Forelimb muscle (tissue), 1 donor: ENCODE data around the gene TTC23. TPM values are rescaled to one million over a fixed set of nuclear protein-coding genes. Genes with fewer than 3 reads are reported as not detected.

Experiments
- DNase-seq: peaks from one replicate; pipeline ENCODE4 v3.0.0-alpha.2; 2013; ENCODE audit warnings: low read depth
- polyA plus RNA-seq: library from polyadenylated mRNA; unstranded; fragments of 120-200 nt; gene quantifications from one replicate; pipeline ENCODE4 v1.2.1, GENCODE V29; 2013; ENCODE audit not compliant: insufficient read length

TTC23 gene
- polyA plus RNA-seq, 1 donor: 19.3 TPM

- no peak for DNase-seq
Measured at GRCh38 chr15:99103279-99103678, 146.1 kb downstream of the TTC23 start.

- no peak for DNase-seq
Measured at GRCh38 chr15:99102332-99103235, 146.8 kb downstream of the TTC23 start.

GRCh38 chr15:99101501-99101900 is 147.9 kb downstream of the TTC23 start:
- DNase-seq: no peak

- DNase-seq: no peak
Measured at GRCh38 chr15:99100245-99101173, 148.9 kb downstream of the TTC23 start.

- DNase-seq: no peak
Measured at GRCh38 chr15:99099661-99100060, 149.7 kb downstream of the TTC23 start.

GRCh38 chr15:99098991-99099390 is 150.4 kb downstream of the TTC23 start:
- no peak for DNase-seq

- DNase-seq: no peak
Measured at GRCh38 chr15:99098426-99098825, 151.0 kb downstream of the TTC23 start.

- DNase-seq: no peak
Measured at GRCh38 chr15:99097441-99098410, 151.7 kb downstream of the TTC23 start.

- DNase-seq: no peak
Measured at GRCh38 chr15:99096894-99097426, 152.4 kb downstream of the TTC23 start.

GRCh38 chr15:99096173-99096893 is 153.0 kb downstream of the TTC23 start:
- DNase-seq: no peak

GRCh38 chr15:99095626-99096025 is 153.8 kb downstream of the TTC23 start:
- no peak for DNase-seq

GRCh38 chr15:99092554-99093172 is 156.7 kb downstream of the TTC23 start:
- no peak for DNase-seq

GRCh38 chr15:99090938-99091337 is 158.4 kb downstream of the TTC23 start:
- no peak for DNase-seq

GRCh38 chr15:99090011-99090699 is 159.2 kb downstream of the TTC23 start:
- no peak for DNase-seq

GRCh38 chr15:99087405-99087943 is 161.9 kb downstream of the TTC23 start:
- DNase-seq: no peak

- no peak for DNase-seq
Measured at GRCh38 chr15:99086327-99086667, 163.1 kb downstream of the TTC23 start.
